K562 treated with DMSO at 1 percent for 12 hours (cell line): ENCODE results near the gene UAP1L1. TPM values are rescaled to one million over a fixed set of nuclear protein-coding genes. Genes with fewer than 3 reads are reported as not detected.

Source experiments
- total RNA-seq: library from RNA; unstranded; fragments of 300-600 nt; gene quantifications from 2 replicates; pipeline ENCODE4 v1.2.3, GENCODE V29; 2022; ENCODE audit not compliant: insufficient read depth

Gene UAP1L1
- 5.9 and 8.8 TPM in 2 replicates for total RNA-seq

DNA sequence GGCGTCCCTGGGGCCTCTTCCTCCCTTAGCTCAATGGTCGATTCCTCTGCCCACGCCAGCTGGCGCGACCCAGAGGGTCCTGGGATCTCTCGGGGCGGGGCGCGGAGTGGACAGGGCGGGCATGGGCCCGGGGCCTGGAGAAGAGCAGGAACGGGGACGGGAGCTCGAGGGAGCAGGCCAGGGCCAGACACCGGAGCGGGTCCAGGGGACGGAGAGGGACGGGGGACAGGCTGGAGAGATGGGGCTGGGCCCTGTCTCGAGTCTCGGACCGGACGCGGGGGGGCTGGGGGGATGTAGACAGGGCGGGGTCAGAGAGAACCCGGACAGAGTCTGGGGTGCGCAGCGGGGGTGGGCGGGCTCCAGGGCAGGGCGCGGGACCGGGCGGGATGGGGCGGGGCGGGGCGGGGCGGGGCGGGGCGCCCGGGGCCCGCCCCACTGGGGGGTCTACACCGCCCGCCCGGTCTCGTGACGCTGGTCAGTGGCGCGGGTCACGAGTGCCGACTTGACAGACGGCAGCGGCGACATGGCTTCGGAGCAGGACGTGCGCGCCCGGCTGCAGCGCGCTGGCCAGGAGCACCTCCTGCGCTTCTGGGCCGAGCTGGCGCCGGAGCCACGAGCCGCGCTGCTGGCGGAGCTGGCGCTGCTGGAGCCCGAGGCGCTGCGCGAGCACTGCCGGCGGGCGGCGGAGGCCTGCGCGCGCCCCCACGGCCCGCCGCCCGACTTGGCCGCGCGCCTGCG is at the start of gene UAP1L1:
TSS of gene UAP1L1 (plus strand) at position 508 of the 738 bp plus-strand sequence. CDS start at position 524, 16 bp downstream.

GRCh38 chr9:137031904-137032640 is 45.2 kb upstream of the UAP1L1 start, which contains the start of gene FUT7:
TSS of gene FUT7 (minus strand) at chr9:137032088. CDS start at chr9:137031991, 97 bp downstream.

GRCh38 chr9:137046088-137046787 is 31.1 kb upstream of the UAP1L1 start, which contains the start of gene NPDC1:
TSS of gene NPDC1 (minus strand) at chr9:137046177. CDS start at chr9:137045989, 188 bp downstream.

GRCh38 chr9:137053944-137054931 is 23.1 kb upstream of the UAP1L1 start, which contains the start of gene ENTPD2:
TSS of gene ENTPD2 (minus strand) at chr9:137054061. CDS start at chr9:137053997, 64 bp downstream.

GRCh38 chr9:137070201-137070905 is 7.0 kb upstream of the UAP1L1 start, which contains the start of gene SAPCD2:
TSS of gene SAPCD2 (minus strand) at chr9:137070557. CDS start at chr9:137070460, 97 bp downstream.

DNA sequence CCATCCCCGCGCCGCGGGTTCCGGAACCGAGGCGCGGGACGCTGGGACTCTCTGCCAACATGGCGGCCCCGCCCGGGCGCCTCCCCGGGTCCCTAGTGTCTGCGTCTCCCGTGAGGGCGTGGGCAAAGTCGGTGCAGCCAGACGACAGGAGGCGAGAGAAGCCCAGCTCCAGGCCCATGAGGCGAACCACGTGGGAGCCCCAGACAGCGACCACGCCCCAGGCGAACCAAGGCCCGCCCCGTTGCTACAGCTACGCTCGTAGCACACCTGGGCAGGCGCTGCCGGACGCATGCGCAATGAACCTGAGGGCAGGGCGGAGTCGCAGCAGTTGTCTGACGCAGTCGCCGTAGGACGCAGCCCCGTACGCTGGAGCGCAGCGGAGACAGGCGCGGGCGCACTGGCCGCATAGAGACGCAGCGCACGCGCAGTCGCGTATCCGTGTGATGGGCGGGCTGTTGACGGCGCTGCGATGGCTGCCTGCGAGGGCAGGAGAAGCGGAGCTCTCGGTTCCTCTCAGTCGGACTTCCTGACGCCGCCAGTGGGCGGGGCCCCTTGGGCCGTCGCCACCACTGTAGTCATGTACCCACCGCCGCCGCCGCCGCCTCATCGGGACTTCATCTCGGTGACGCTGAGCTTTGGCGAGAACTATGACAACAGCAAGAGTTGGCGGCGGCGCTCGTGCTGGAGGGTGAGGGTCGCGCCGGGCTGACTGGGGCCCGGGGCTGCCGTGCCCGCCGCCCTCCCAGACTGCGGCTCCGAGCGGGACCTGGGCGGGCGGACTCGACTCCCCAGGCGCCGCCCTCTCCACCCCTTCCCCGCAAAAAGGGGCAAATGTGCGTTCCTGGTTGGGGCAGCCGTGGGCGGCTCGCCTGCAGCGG is 9.5 kb downstream of the UAP1L1 start, which contains the start of gene MAN1B1:
TSS of gene MAN1B1 (plus strand) at position 455 of the 878 bp plus-strand sequence. CDS start at position 470, 15 bp downstream.

GRCh38 chr9:137114613-137115393 is 37.5 kb downstream of the UAP1L1 start, which contains the start of gene DPP7:
TSS of gene DPP7 (minus strand) at chr9:137114733. CDS start at chr9:137114713, 20 bp downstream.

Other genes with a start within 250 kb of the UAP1L1 start
- gene AJM1, start 235.0 kb upstream of the UAP1L1 start, total RNA-seq = 6.5 and 14.3 TPM in 2 replicates
- gene PHPT1, start 228.1 kb upstream of the UAP1L1 start, total RNA-seq = 119 and 244 TPM in 2 replicates
- gene MAMDC4, start 225.2 kb upstream of the UAP1L1 start, total RNA-seq = 3.4 and 3.6 TPM in 2 replicates
- 551 and 781 TPM in 2 replicates for gene EDF1, start 211.2 kb upstream of the UAP1L1 start, total RNA-seq
- 25.9 and 33.7 TPM in 2 replicates for gene TRAF2, start 191.0 kb upstream of the UAP1L1 start, total RNA-seq
- 126 and 129 TPM in 2 replicates for gene FBXW5, start 132.8 kb upstream of the UAP1L1 start, total RNA-seq
- gene C8G, start 132.3 kb upstream of the UAP1L1 start, total RNA-seq = not detected in 2 replicates
- gene LCN12, start 125.2 kb upstream of the UAP1L1 start, total RNA-seq = not detected in 2 replicates
- 12.3 and 16.0 TPM in 2 replicates for gene PTGDS, start 100.0 kb upstream of the UAP1L1 start, total RNA-seq
- not detected in 2 replicates for gene LCNL1, start 94.5 kb upstream of the UAP1L1 start, total RNA-seq
- 91.4 and 99.8 TPM in 2 replicates for gene PAXX, start 85.1 kb upstream of the UAP1L1 start, total RNA-seq
- not detected in 2 replicates for gene CLIC3, start 80.9 kb upstream of the UAP1L1 start, total RNA-seq
- gene ABCA2, start 49.3 kb upstream of the UAP1L1 start, total RNA-seq = 5.4 and 10.9 TPM in 2 replicates
- gene FUT7, start 45.4 kb upstream of the UAP1L1 start, total RNA-seq = not detected in 2 replicates
- gene NPDC1, start 31.3 kb upstream of the UAP1L1 start, total RNA-seq = 1.0 and 4.3 TPM in 2 replicates
- not detected in 2 replicates for gene ENTPD2, start 23.5 kb upstream of the UAP1L1 start, total RNA-seq
- gene SAPCD2, start 7.0 kb upstream of the UAP1L1 start, total RNA-seq = 17.4 and 28.8 TPM in 2 replicates
- 47.0 and 51.4 TPM in 2 replicates for gene MAN1B1, start 9.5 kb downstream of the UAP1L1 start, total RNA-seq
- 194 and 200 TPM in 2 replicates for gene DPP7, start 37.2 kb downstream of the UAP1L1 start, total RNA-seq
- gene GRIN1, start 61.6 kb downstream of the UAP1L1 start, total RNA-seq = 0.85 TPM in 1 of 2 replicates, not detected in the other
- gene LRRC26, start 92.5 kb downstream of the UAP1L1 start, total RNA-seq = not detected in 2 replicates
- not detected in 2 replicates for gene TMEM210, start 94.5 kb downstream of the UAP1L1 start, total RNA-seq
- 35.8 and 51.1 TPM in 2 replicates for gene ANAPC2, start 111.0 kb downstream of the UAP1L1 start, total RNA-seq
- gene SSNA1, start 111.2 kb downstream of the UAP1L1 start, total RNA-seq = 138 and 226 TPM in 2 replicates
- 23.4 and 26.9 TPM in 2 replicates for gene TPRN, start 123.2 kb downstream of the UAP1L1 start, total RNA-seq
- 54.3 and 56.7 TPM in 2 replicates for gene TMEM203, start 128.1 kb downstream of the UAP1L1 start, total RNA-seq
- 12.6 and 31.3 TPM in 2 replicates for gene NDOR1, start 128.2 kb downstream of the UAP1L1 start, total RNA-seq
- gene RNF208, start 144.7 kb downstream of the UAP1L1 start, total RNA-seq = 7.4 and 10.2 TPM in 2 replicates
- 0.98 TPM in 1 of 2 replicates, not detected in the other for gene CYSRT1, start 147.7 kb downstream of the UAP1L1 start, total RNA-seq
- gene RNF224, start 150.0 kb downstream of the UAP1L1 start, total RNA-seq = not detected in 2 replicates
- gene SLC34A3, start 153.4 kb downstream of the UAP1L1 start, total RNA-seq = not detected in 2 replicates
- gene TUBB4B, start 163.8 kb downstream of the UAP1L1 start, total RNA-seq = 804 and 847 TPM in 2 replicates
- gene STPG3, start 173.8 kb downstream of the UAP1L1 start, total RNA-seq = not detected in 2 replicates
- 77.5 and 88.0 TPM in 2 replicates for gene NELFB, start 177.8 kb downstream of the UAP1L1 start, total RNA-seq
- 52.4 and 66.1 TPM in 2 replicates for gene TOR4A, start 200.2 kb downstream of the UAP1L1 start, total RNA-seq
- 15.8 and 25.4 TPM in 2 replicates for gene NRARP, start 224.8 kb downstream of the UAP1L1 start, total RNA-seq